Measurements from ENCODE around the gene SNAPC1.

The SNAPC1 gene

DNA sequence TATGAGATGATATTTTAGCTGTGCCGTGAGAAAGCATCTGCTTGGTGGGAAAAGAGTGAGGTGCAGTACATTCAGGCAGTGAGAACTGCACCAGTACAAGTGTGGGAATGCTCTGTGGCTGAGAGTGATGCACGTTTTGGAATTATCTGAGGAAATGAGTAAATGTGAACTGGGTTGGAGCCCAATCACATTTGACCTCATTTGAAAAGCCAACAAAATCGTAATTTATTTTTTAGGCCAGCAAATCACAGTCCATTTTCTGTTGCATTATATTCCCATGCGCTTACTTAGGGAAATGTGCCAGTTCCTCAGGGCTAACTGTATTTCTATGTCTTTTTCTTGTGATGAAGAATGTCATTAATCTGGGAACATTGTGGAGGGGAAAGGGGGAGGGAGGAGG is 77.3 kb downstream of the SNAPC1 start (continued):
- TF ChIP-seq ZBTB17 (tag by site-specific recombination; IDR thresholded peaks at IDR 0.05): no peak
- no peak for TF ChIP-seq ZNF626 (tag by site-specific recombination; IDR thresholded peaks at IDR 0.05)
- TF ChIP-seq OSR2 (tag by site-specific recombination; IDR thresholded peaks at IDR 0.05): no peak

DNA sequence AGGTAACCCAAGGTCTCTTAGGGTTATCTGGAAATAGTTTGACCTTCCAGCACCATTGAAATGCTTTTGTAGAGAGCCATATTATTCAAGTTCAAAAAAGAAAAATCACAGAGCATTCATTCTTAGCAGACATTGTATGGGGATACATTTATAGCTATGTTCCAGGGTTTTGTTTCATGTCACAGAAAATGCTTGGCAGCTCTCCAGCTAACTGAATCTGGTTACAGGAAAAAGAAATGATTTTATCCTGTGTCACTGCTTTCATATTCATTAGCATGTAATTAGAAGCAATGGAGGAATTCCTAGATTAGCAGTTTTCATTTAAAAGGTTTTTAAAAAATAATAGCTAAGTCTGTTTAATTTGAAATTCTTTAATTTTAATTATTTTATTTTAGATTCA is 78.9 kb downstream of the SNAPC1 start:
- POLR2A ChIA-PET: no interaction called here
- no peaks in the 10 kb centered on the region for H3K36me3 ChIP-seq (ENCODE audit: control insufficient read depth in 2 of 2, insufficient read depth in 1 of 2, low read length in 2 of 2)
- CTCF ChIA-PET: interaction anchor here (0.9 to 1.1 kb wide), 2 partner anchors 285 to 437 kb away, joined by 3 to 5 read pairs; no protein-coding TSS in a partner anchor
- no peaks in the 10 kb centered on the region for H3K4me1 ChIP-seq (ENCODE audit: control insufficient read depth, insufficient read depth, low read length)
- H3K27ac ChIP-seq (ENCODE audit: extremely low read depth, low read depth, low read length): no peak overlapping the region
- TF ChIP-seq ZNF426 (tag by site-specific recombination; IDR thresholded peaks at IDR 0.05) (no peak), FEZF1 (tag by site-specific recombination; IDR thresholded peaks at IDR 0.05) (no peak), ZNF585B (tag by site-specific recombination; IDR thresholded peaks at IDR 0.05) (no peak), ZSCAN23 (tag by site-specific recombination; IDR thresholded peaks at IDR 0.05) (no peak), ZNF248 (tag by site-specific recombination; IDR thresholded peaks at IDR 0.05) (no peak), KLF9 (tag by site-specific recombination; IDR thresholded peaks at IDR 0.05; ENCODE audit: low read depth) (no peak), HOXA7 (CRISPR knock-in tag; IDR thresholded peaks at IDR 0.05; ENCODE audit: borderline replicate concordance) (no peak), ZNF830 (tag by site-specific recombination; IDR thresholded peaks at IDR 0.05; ENCODE audit: low read depth) (no peak), ZNF792 (tag by site-specific recombination; IDR thresholded peaks at IDR 0.05) (no peak), GLIS1 (tag by site-specific recombination; IDR thresholded peaks at IDR 0.05) (no peak), ZNF747 (tag by site-specific recombination; IDR thresholded peaks at IDR 0.05) (no peak), ZNF274 (IDR thresholded peaks at IDR 0.05; ENCODE audit: low read length) (no peak), ZNF274 (tag by site-specific recombination; IDR thresholded peaks at IDR 0.05; ENCODE audit: borderline replicate concordance) (no peak), ZNF654 (tag by site-specific recombination; IDR thresholded peaks at IDR 0.05; ENCODE audit: low read depth) (no peak), ZNF701 (tag by site-specific recombination; IDR thresholded peaks at IDR 0.05) (no peak)
- TF ChIP-seq, protein P1, sequence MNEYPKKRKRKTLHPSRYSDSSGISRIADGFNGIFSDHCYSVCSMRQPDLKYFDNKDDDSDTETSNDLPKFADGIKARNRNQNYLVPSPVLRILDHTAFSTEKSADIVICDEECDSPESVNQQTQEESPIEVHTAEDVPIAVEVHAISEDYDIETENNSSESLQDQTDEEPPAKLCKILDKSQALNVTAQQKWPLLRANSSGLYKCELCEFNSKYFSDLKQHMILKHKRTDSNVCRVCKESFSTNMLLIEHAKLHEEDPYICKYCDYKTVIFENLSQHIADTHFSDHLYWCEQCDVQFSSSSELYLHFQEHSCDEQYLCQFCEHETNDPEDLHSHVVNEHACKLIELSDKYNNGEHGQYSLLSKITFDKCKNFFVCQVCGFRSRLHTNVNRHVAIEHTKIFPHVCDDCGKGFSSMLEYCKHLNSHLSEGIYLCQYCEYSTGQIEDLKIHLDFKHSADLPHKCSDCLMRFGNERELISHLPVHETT (tag by site-specific recombination; IDR thresholded peaks at IDR 0.05): no peak
- TF ChIP-seq, protein P2, sequence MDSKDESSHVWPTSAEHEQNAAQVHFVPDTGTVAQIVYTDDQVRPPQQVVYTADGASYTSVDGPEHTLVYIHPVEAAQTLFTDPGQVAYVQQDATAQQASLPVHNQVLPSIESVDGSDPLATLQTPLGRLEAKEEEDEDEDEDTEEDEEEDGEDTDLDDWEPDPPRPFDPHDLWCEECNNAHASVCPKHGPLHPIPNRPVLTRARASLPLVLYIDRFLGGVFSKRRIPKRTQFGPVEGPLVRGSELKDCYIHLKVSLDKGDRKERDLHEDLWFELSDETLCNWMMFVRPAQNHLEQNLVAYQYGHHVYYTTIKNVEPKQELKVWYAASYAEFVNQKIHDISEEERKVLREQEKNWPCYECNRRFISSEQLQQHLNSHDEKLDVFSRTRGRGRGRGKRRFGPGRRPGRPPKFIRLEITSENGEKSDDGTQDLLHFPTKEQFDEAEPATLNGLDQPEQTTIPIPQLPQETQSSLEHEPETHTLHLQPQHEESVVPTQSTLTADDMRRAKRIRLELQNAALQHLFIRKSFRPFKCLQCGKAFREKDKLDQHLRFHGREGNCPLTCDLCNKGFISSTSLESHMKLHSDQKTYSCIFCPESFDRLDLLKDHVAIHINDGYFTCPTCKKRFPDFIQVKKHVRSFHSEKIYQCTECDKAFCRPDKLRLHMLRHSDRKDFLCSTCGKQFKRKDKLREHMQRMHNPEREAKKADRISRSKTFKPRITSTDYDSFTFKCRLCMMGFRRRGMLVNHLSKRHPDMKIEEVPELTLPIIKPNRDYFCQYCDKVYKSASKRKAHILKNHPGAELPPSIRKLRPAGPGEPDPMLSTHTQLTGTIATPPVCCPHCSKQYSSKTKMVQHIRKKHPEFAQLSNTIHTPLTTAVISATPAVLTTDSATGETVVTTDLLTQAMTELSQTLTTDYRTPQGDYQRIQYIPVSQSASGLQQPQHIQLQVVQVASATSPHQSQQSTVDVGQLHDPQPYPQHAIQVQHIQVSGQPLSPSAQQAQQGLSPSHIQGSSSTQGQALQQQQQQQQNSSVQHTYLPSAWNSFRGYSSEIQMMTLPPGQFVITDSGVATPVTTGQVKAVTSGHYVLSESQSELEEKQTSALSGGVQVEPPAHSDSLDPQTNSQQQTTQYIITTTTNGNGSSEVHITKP (tag by site-specific recombination; IDR thresholded peaks at IDR 0.05): no peak
- TF ChIP-seq, protein P3, sequence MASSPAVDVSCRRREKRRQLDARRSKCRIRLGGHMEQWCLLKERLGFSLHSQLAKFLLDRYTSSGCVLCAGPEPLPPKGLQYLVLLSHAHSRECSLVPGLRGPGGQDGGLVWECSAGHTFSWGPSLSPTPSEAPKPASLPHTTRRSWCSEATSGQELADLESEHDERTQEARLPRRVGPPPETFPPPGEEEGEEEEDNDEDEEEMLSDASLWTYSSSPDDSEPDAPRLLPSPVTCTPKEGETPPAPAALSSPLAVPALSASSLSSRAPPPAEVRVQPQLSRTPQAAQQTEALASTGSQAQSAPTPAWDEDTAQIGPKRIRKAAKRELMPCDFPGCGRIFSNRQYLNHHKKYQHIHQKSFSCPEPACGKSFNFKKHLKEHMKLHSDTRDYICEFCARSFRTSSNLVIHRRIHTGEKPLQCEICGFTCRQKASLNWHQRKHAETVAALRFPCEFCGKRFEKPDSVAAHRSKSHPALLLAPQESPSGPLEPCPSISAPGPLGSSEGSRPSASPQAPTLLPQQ (tag by site-specific recombination; IDR thresholded peaks at IDR 0.05): no peak
- TF ChIP-seq, protein P4, sequence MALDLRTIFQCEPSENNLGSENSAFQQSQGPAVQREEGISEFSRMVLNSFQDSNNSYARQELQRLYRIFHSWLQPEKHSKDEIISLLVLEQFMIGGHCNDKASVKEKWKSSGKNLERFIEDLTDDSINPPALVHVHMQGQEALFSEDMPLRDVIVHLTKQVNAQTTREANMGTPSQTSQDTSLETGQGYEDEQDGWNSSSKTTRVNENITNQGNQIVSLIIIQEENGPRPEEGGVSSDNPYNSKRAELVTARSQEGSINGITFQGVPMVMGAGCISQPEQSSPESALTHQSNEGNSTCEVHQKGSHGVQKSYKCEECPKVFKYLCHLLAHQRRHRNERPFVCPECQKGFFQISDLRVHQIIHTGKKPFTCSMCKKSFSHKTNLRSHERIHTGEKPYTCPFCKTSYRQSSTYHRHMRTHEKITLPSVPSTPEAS (tag by site-specific recombination; IDR thresholded peaks at IDR 0.05): no peak
- TF ChIP-seq, protein P5, sequence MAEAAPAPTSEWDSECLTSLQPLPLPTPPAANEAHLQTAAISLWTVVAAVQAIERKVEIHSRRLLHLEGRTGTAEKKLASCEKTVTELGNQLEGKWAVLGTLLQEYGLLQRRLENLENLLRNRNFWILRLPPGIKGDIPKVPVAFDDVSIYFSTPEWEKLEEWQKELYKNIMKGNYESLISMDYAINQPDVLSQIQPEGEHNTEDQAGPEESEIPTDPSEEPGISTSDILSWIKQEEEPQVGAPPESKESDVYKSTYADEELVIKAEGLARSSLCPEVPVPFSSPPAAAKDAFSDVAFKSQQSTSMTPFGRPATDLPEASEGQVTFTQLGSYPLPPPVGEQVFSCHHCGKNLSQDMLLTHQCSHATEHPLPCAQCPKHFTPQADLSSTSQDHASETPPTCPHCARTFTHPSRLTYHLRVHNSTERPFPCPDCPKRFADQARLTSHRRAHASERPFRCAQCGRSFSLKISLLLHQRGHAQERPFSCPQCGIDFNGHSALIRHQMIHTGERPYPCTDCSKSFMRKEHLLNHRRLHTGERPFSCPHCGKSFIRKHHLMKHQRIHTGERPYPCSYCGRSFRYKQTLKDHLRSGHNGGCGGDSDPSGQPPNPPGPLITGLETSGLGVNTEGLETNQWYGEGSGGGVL (tag by site-specific recombination; IDR thresholded peaks at IDR 0.05): no peak
- TF ChIP-seq, protein P6, sequence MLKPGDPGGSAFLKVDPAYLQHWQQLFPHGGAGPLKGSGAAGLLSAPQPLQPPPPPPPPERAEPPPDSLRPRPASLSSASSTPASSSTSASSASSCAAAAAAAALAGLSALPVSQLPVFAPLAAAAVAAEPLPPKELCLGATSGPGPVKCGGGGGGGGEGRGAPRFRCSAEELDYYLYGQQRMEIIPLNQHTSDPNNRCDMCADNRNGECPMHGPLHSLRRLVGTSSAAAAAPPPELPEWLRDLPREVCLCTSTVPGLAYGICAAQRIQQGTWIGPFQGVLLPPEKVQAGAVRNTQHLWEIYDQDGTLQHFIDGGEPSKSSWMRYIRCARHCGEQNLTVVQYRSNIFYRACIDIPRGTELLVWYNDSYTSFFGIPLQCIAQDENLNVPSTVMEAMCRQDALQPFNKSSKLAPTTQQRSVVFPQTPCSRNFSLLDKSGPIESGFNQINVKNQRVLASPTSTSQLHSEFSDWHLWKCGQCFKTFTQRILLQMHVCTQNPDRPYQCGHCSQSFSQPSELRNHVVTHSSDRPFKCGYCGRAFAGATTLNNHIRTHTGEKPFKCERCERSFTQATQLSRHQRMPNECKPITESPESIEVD (tag by site-specific recombination; IDR thresholded peaks at IDR 0.05): no peak
- no peak overlapping the region for H3K4me3 ChIP-seq (ENCODE audit: low read depth, low read length)
- no peaks in the 10 kb centered on the region for H3K9me3 ChIP-seq (ENCODE audit: control insufficient read depth, insufficient read depth, low read depth, low read length)

Data from HEK293 (cell line).